ENCODE data around the gene DDX10.

Gene DDX10

DNA sequence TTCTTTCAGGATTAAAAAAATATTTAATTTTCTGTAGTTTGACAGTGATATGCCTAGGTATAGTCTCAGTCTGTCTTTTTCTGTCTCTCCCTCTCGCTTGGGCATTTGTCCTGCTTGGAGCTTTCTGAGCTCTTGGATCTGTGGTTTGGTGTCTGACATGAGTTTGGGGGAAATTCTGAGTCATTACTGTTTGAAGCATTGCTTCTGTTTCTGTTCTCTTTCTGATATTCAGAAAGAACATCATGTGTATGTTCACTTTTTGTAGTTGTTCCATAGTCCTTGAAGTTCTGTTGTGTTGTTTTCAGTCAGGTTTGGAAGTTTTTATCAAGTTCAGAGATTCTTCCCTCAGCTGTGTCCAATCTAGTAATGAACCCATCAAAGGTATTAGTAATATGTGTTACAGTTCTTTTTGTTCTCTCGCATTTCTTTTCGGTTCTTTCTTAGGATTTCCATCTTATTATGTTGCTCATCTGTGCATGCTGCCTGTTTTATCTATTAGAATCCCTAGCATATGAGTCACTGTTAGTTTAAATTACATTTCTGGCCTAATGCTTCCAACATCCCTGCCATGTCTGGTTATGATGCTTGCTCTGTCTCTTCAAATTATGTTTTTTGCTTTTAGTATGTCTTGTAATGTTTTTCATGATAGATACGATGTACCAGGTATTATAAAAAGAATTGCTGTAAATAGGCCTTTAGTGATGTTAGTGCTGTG lies 48.4 kb downstream of the DDX10 start:
- no peak for DNase-seq (ENCODE audit: low read depth)
- TF ChIP-seq, protein P1, sequence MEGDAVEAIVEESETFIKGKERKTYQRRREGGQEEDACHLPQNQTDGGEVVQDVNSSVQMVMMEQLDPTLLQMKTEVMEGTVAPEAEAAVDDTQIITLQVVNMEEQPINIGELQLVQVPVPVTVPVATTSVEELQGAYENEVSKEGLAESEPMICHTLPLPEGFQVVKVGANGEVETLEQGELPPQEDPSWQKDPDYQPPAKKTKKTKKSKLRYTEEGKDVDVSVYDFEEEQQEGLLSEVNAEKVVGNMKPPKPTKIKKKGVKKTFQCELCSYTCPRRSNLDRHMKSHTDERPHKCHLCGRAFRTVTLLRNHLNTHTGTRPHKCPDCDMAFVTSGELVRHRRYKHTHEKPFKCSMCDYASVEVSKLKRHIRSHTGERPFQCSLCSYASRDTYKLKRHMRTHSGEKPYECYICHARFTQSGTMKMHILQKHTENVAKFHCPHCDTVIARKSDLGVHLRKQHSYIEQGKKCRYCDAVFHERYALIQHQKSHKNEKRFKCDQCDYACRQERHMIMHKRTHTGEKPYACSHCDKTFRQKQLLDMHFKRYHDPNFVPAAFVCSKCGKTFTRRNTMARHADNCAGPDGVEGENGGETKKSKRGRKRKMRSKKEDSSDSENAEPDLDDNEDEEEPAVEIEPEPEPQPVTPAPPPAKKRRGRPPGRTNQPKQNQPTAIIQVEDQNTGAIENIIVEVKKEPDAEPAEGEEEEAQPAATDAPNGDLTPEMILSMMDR (conservative IDR thresholded peaks at IDR 0.05; ENCODE audit: low read length), result no peak
- H3K4me3 ChIP-seq (ENCODE audit: low read length), result no peak overlapping the region

DNA sequence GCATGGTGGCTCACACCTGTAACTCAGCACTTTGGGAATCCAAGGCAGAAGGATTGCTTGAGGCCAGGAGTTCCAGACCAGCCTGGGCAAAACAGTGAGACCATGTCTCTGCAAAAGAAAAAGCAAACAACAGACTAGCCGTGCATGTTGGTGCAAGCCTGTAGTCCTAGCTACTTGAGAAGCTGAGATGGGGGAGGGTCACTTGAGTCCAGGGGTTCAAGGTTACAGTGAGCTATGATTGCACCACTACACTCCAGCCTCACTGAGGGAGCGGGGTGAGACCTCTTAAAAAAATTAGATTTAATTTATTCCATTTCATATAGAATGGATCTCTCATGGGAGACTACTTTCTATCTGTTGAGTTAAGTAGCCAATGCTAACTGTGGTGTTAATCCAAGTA lies 50.4 kb downstream of the DDX10 start:
- H3K4me3 ChIP-seq (ENCODE audit: low read length), result no peak overlapping the region
- DNase-seq (ENCODE audit: low read depth), result no peak
- TF ChIP-seq, protein P1 (conservative IDR thresholded peaks at IDR 0.05; ENCODE audit: low read length), result no peak

DNA sequence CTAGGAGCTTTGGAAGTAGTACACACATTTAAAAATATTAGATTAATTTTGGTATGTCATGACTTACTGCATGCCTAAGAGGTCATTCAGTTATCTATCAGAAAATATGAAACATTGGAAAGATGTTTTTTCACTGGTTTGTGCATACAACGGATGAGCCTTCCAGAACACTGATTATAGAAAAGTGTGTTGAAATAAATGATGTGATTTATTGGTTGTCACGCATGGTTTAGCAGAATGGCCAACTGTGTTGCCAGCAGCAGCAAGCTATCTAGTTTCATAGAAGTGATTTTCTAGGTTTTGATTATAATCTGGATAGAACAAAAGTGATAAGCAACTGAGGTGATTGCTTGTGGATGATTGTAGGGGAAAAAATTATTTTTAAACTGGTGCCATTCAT lies 53.6 kb downstream of the DDX10 start:
- TF ChIP-seq, protein P1 (conservative IDR thresholded peaks at IDR 0.05; ENCODE audit: low read length), result no peak
- no peak overlapping the region for H3K4me3 ChIP-seq (ENCODE audit: low read length)
- DNase-seq (ENCODE audit: low read depth), result no peak

DNA sequence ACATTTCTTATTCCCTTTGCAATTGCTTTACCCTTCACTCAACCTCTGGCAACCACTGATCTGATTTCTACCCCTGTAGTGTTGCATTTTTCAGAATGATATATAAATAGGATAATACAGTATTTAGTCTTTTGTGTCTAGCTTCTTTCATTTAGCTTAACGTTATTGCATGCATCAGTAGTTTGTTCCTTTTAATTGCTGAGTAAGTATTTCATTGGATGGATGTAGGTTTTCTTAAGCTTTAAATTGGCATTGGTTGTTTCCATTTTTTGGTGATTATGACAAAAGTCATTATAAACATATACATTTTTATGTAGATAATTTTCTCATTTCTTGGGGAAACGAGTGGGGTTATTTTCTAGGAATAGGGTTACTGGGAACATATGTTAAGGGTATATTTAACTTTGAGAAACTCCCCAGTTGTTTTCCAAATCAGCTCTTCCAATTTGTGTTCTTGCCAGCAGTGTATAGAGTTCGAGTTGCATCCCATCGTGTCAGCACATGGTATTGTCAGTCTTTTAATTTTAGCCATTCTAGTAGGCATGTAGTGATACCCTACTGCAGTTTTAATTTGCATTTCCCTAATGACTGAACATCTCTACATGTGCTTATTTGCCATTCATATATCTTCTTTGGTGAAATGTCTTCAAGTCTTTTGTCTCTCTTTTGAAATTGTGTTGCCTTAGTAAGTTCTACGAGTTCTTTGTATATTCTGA lies 60.3 kb downstream of the DDX10 start:
- TF ChIP-seq, protein P1 (conservative IDR thresholded peaks at IDR 0.05; ENCODE audit: low read length), result no peak
- no peak overlapping the region for H3K4me3 ChIP-seq (ENCODE audit: low read length)
- no peak for DNase-seq (ENCODE audit: low read depth)

DNA sequence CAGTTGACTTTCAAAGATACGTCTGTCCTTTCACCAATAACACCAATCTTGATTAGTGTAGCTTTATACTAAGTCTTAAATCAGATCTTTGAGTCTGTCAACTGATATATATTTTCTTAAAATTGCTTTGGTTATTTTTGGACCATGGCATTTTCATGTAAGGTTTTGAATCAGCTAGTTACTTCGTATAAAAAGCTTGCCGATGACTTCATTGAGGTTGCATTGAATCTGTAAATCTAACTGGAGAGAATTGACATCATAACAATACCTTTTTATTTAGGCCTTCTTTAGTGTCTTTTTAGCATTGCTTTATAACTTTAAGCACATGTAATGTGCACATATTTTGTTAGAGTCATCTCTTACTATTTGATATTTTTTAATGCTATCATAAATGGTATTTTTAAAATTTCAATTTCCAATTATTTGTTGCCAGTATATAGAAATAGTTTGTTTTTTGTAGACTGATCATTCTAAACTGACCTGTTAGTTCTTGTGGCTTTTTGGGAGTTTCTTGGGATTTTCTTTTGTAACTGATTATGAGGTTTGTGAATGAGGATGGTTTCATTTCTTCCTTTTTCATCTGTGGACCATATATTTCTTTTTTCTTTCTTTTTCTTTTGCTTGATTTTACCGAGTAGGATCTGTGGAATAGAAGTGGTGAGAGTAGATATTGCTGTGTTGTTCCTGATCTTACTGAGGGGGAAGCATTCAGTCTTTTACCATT lies 61.4 kb downstream of the DDX10 start:
- TF ChIP-seq, protein P1 (conservative IDR thresholded peaks at IDR 0.05; ENCODE audit: low read length), result no peak
- no peak overlapping the region for H3K4me3 ChIP-seq (ENCODE audit: low read length)
- no peak for DNase-seq (ENCODE audit: low read depth)

DNA sequence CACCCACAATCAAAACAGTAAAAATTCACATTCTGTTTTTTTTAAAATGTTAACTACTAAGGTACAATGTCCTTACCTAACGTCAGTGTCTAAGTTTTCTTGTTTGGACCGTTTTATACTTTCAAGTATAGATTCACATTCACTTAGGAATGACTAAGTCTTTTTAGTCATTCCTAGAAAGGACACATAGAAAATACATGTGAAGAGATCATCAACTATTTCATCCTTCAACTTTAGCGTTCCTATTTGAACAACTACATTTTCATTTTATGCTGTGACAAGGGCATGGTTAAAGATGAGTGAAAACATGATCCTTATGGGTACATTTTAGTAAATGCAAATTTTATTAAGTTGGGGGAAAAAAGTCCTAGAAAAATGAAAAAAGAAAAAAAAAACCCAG lies 62.8 kb downstream of the DDX10 start:
- DNase-seq (ENCODE audit: low read depth), result no peak
- H3K4me3 ChIP-seq (ENCODE audit: low read length), result no peak overlapping the region
- TF ChIP-seq, protein P1 (conservative IDR thresholded peaks at IDR 0.05; ENCODE audit: low read length), result no peak
